Caco-2 (cell line): ENCODE results near the gene DCST1. TPM values are rescaled to one million over a fixed set of nuclear protein-coding genes. Genes with fewer than 3 reads are reported as not detected.

Source experiments
- BruUV-seq: library from RNA; stranded (reverse); fragments of 400-500 nt; replicated peaks from 2 replicates; lab custom pipeline; 2021; lab: Mats Ljungman, UMichigan
- CTCF ChIA-PET: fragments of 300-600 bp; sonication (Branson Sonifier 250); formaldehyde crosslinking; loops from one replicate; lab custom pipeline; 2022; ENCODE audit warnings: antibody characterized with exemption; lab: Charles Lee
- POLR2A ChIA-PET: fragments of 300-600 bp; sonication (Branson Sonifier 250); formaldehyde crosslinking; loops from one replicate; lab custom pipeline; 2022; ENCODE audit warnings: antibody characterized with exemption; lab: Charles Lee
- DNase-seq, 2 experiments: peaks; one replicate each; pipeline versions ENCODE4 v3.0.0 to v3.0.0-alpha.2; 2020 to 2022
- H3K27me3 ChIP-seq: replicated peaks from 2 replicates; pipeline ENCODE4 v1.6.0; 2011; ENCODE audit warnings: low read length; ENCODE audit not compliant: control insufficient read depth, insufficient read depth
- H3K36me3 ChIP-seq: 2 replicates; pipeline ENCODE4 v1.5.1; 2011; ENCODE audit warnings: low read length; ENCODE audit not compliant: control insufficient read depth, insufficient read depth
- H3K4me1 ChIP-seq: fragments of 250-450 bp; sonication (Bioruptor Pico); 2 replicates; pipeline ENCODE4 v1.5.1; 2020; ENCODE audit warnings: mild to moderate bottlenecking
- H3K4me3 ChIP-seq: 2 replicates; pipeline ENCODE4 v1.5.1; 2011; ENCODE audit warnings: low read depth, mild to moderate bottlenecking, control low read depth, low read length
- H3K9me3 ChIP-seq: fragments of 250-450 bp; sonication (Bioruptor Pico); 2 replicates; pipeline ENCODE4 v1.5.1; 2020; ENCODE audit warnings: mild to moderate bottlenecking, moderate library complexity
- H3K27ac Mint-ChIP-seq: one replicate; pipeline ENCODE4 v1.8.0; 2022; ENCODE audit warnings: mixed read lengths; ENCODE audit not compliant: unreplicated experiment
- H3K27me3 Mint-ChIP-seq: one replicate; pipeline ENCODE4 v1.8.0; 2022; ENCODE audit warnings: mixed read lengths; ENCODE audit not compliant: insufficient read depth, unreplicated experiment
- H3K36me3 Mint-ChIP-seq: one replicate; pipeline ENCODE4 v1.8.0; 2022; ENCODE audit warnings: mild to moderate bottlenecking, mixed read lengths; ENCODE audit not compliant: insufficient read depth, unreplicated experiment
- H3K4me1 Mint-ChIP-seq: one replicate; pipeline ENCODE4 v1.8.0; 2022; ENCODE audit warnings: low read depth, mixed read lengths; ENCODE audit not compliant: unreplicated experiment
- H3K4me3 Mint-ChIP-seq: one replicate; pipeline ENCODE4 v1.8.0; 2022; ENCODE audit warnings: mild to moderate bottlenecking, moderate library complexity, mixed read lengths; ENCODE audit not compliant: unreplicated experiment
- H3K9me3 Mint-ChIP-seq: one replicate; pipeline ENCODE4 v1.8.0; 2022; ENCODE audit warnings: mixed read lengths; ENCODE audit not compliant: unreplicated experiment
- CTCF ChIP-seq, 2 experiments: fragments of 200-600 bp in 1 of 2; IDR thresholded peaks; 1 replicate in 1 of 2; 2 replicates in 1 of 2; pipeline versions ENCODE4 v1.5.1 to v1.8.0; 2011 to 2022; ENCODE audit warnings: antibody characterized with exemption in 1 of 2, control low read depth in 1 of 2, inconsistent platforms in 1 of 2, low read depth in 1 of 2, low read length in 1 of 2, mild to moderate bottlenecking in 1 of 2, moderate library complexity in 1 of 2; ENCODE audit not compliant: insufficient read depth in 1 of 2, severe bottlenecking in 1 of 2, unreplicated experiment in 1 of 2
- intact Hi-C: fragments of 100-400 bp; cut with micrococcal nuclease; formaldehyde crosslinking; loops from one replicate; pipeline ENCODE4 v1.10.0; 2022; ENCODE audit not compliant: unreplicated experiment
- total RNA-seq: library from RNA; stranded (reverse); gene quantifications from 2 replicates; pipeline ENCODE4 v1.2.3, GENCODE V29; 2022

Gene DCST1
- total RNA-seq, 1 experiment from 2014 or later = not detected

- no peak for TF ChIP-seq CTCF (IDR thresholded peaks at IDR 0.05; ENCODE audit: insufficient read depth in 1 of 2, low read depth in 1 of 2, low read length in 1 of 2, severe bottlenecking in 1 of 2, unreplicated experiment in 1 of 2)
- no peak for DNase-seq
- H3K36me3 Mint-ChIP-seq = peaks cover 6% of the 10 kb centered on the region
- Histone ChIP-seq H3K4me3 (no peak overlapping the region), H3K9me3 (no peaks in the 10 kb centered on the region), H3K36me3 (no peaks in the 10 kb centered on the region), H3K4me1 (peaks cover 27% of the 10 kb centered on the region), H3K27me3 (peaks cover 5% of the 10 kb centered on the region; the same call in 1 of the 2 replicates)
- ChIA-PET CTCF (interaction anchor here (0.6 to 0.8 kb wide), 2 partner anchors 96 to 192 kb away, joined by 3 to 4 read pairs; partner anchors contain the start of gene KRTCAP2), POLR2A (no interaction called here)
- BruUV-seq = no TSS peak
- no peak overlapping the region for H3K27ac Mint-ChIP-seq
- H3K4me3 Mint-ChIP-seq = peak overlapping the region; percentile 14
- H3K4me1 Mint-ChIP-seq = peaks cover 30% of the 10 kb centered on the region
- peaks cover 11% of the 10 kb centered on the region for H3K27me3 Mint-ChIP-seq
- intact Hi-C loops = no loop called here
- no peaks in the 10 kb centered on the region for H3K9me3 Mint-ChIP-seq
Measured at GRCh38 chr1:155077346-155077745, 43.7 kb downstream of the DCST1 start.

DNA sequence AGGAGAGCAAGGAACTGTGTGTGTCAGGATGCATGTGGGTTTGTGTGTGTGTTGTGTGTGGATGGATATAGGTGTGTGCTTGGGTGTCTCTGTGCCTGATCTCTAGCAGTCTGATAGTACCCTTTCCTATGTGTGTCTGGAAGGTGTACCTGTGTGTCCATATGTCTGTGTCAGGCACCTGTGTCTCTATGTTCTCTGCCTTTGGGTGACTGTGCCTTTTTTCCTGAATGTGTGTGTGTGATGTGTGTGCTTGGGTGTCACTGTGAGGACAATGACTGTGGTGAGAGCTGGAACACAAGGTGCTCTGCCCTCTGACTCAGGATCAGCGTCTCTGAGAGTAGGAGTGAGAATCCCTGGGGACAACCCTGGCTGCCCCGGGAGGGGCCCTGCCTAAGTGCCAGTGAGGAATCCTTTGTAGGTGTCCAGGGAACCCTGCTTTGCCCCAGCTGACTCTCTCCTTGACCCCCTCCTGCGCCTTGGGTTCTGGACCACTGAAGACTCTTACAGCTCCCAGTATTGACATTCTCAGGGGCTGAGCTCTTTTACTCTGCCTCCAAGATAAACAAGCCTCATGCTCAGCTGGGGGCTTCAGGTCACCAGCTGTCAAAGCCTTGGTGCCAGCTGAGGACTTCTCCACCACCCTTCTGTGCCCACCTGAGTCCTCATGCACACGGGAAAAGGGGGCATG, 44.3 kb downstream of the DCST1 start:
- H3K4me3 Mint-ChIP-seq = peak overlapping the region; percentile 77
- no peak overlapping the region for H3K27ac Mint-ChIP-seq
- ChIA-PET POLR2A (interaction anchor here (1.2 kb wide), 1 partner anchor 14 kb away, joined by 6 read pairs; the partner anchor contains the start of gene EFNA4), CTCF (interaction anchor here (0.6 to 1.2 kb wide), 7 partner anchors 14 to 544 kb away, joined by 3 to 8 read pairs (median 4); partner anchors contain the start of genes KRTCAP2 and ZBTB7B)
- peaks cover 12% of the 10 kb centered on the region for H3K27me3 Mint-ChIP-seq
- no peaks in the 10 kb centered on the region for H3K9me3 Mint-ChIP-seq
- TF ChIP-seq CTCF (IDR thresholded peaks at IDR 0.05; ENCODE audit: insufficient read depth in 1 of 2, low read depth in 1 of 2, low read length in 1 of 2, severe bottlenecking in 1 of 2, unreplicated experiment in 1 of 2) = no peak
- H3K36me3 Mint-ChIP-seq = peaks cover 6% of the 10 kb centered on the region
- peaks cover 5% of the 10 kb centered on the region; the same call in 1 of the 2 replicates for H3K27me3 ChIP-seq
- peaks cover 29% of the 10 kb centered on the region for H3K4me1 Mint-ChIP-seq
- intact Hi-C loops = no loop called here
- BruUV-seq = no TSS peak
- no peaks in the 10 kb centered on the region for H3K9me3 ChIP-seq
- H3K4me3 ChIP-seq = peak overlapping the region; percentile 50
- no peak for DNase-seq
- no peaks in the 10 kb centered on the region for H3K36me3 ChIP-seq
- peaks cover 33% of the 10 kb centered on the region for H3K4me1 ChIP-seq

GRCh38 chr1:155078469-155079209, 45.0 kb downstream of the DCST1 start, which contains the start of gene EFNA3:
Gene EFNA3, plus strand, starts transcription at chr1:155078837. Its CDS starts 105 bp downstream, at chr1:155078942.
- intact Hi-C loops = no loop called here
- no TSS peak for BruUV-seq
- peak within 1 kb of the TSS; percentile 50 for H3K4me3 ChIP-seq
- peaks cover 34% of the 10 kb centered on the region for H3K4me1 ChIP-seq
- Mint-ChIP-seq H3K36me3 (peaks cover 6% of the 10 kb centered on the region), H3K27me3 (peaks cover 14% of the 10 kb centered on the region), H3K4me3 (peak within 1 kb of the TSS; percentile 77), H3K27ac (no peak within 1 kb of the TSS), H3K9me3 (no peaks in the 10 kb centered on the region), H3K4me1 (peaks cover 24% of the 10 kb centered on the region)
- no peaks in the 10 kb centered on the region for H3K36me3 ChIP-seq
- peak; percentile 65 to 85 for DNase-seq
- peaks cover 5% of the 10 kb centered on the region; the same call in 1 of the 2 replicates for H3K27me3 ChIP-seq
- no peak for TF ChIP-seq CTCF (IDR thresholded peaks at IDR 0.05; ENCODE audit: insufficient read depth in 1 of 2, low read depth in 1 of 2, low read length in 1 of 2, severe bottlenecking in 1 of 2, unreplicated experiment in 1 of 2)
- H3K9me3 ChIP-seq = no peaks in the 10 kb centered on the region
- POLR2A ChIA-PET = interaction anchor here (1.2 kb wide), 1 partner anchor 15 kb away, joined by 6 read pairs; the partner anchor contains the start of gene EFNA4
- CTCF ChIA-PET = interaction anchor here (0.6 to 1.2 kb wide), 10 partner anchors 12 to 544 kb away, joined by 3 to 11 read pairs (median 4); partner anchors contain the start of genes KRTCAP2 and ZBTB7B
